HG03342 (cell line): Measurements from ENCODE around the gene MGRN1.

Experiments
- ATAC-seq: cut with Tn5 transposase; IDR thresholded peaks from one replicate; pipeline ENCODE4 v1.9.1; 2021; ENCODE audit warnings: mild to moderate bottlenecking, moderate library complexity; ENCODE audit not compliant: unreplicated experiment

MGRN1 gene

DNA sequence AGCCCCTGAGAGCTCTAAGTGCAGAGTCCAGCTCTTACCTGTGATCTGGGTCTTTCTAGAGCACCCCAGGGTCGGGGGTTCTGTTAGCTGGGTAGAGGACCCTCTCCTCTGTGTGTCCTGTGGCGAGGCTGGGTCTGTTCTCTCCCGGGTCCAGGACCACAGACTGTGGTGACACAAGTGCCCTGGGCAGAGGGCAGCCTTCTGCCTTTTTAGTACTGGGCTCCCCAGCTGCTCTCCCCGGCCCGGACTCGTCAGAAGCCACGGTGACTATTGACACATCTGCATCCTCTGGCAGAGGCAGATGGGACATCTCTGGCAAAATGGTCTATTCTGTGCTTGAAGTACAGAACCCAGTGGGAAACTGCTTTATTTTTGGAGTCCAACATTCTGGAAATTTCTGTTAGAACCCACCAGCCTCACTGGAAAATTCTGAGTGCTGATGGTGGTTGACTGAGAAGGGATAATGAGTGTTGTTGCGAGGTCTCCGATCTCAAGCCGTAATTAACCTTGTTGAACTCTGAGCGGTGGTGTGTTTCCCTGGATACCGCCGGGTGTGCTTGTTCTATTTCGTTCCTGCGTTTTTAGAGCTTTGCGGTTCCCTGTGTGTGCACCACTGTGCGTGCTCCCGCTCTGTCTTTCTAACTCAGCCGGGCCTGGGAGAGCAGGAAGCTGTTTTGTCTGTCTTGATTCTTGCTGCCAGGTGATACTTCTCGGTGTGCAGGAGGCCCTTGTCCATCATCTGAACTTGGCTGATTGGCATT lies 42.8 kb downstream of the MGRN1 start:
- no peak for ATAC-seq

GRCh38 chr16:4668313-4668960 lies 43.8 kb downstream of the MGRN1 start:
- ATAC-seq: no peak

GRCh38 chr16:4673387-4674046 lies 48.9 kb downstream of the MGRN1 start:
- no peak for ATAC-seq

GRCh38 chr16:4674926-4675530 lies 50.4 kb downstream of the MGRN1 start:
- ATAC-seq: no peak

GRCh38 chr16:4675864-4676786 lies 51.5 kb downstream of the MGRN1 start:
- ATAC-seq: no peak

GRCh38 chr16:4676831-4677230 lies 52.2 kb downstream of the MGRN1 start:
- ATAC-seq: no peak

- no peak for ATAC-seq
Measured at GRCh38 chr16:4677390-4677789, 52.8 kb downstream of the MGRN1 start.

DNA sequence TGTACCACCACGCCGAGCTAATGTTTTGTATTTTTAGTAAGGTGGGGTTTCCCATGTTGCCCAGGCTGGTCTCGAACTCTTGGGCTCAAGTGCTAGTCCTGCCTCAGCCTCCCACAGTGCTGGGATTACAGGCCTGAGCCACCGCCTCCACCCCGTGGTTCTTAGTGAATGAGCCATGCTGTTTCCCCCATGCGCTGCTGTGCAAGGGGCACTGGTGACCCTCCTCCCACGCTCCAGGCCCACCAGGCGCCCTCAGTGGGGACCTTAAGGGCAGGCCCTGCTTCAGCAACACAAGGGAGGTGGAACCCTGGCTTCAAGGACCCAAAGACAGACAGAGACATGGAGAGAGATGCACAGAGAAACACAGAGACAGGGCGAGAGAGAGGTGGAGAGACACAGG lies 53.4 kb downstream of the MGRN1 start:
- ATAC-seq: no peak

- no peak for ATAC-seq
Measured at GRCh38 chr16:4678596-4678995, 54.0 kb downstream of the MGRN1 start.

- no peak for ATAC-seq
Measured at GRCh38 chr16:4679156-4679849, 54.7 kb downstream of the MGRN1 start.

- no peak for ATAC-seq
Measured at GRCh38 chr16:4679850-4680636, 55.4 kb downstream of the MGRN1 start.

GRCh38 chr16:4680673-4681470 lies 56.2 kb downstream of the MGRN1 start:
- no peak for ATAC-seq

- ATAC-seq: no peak
Measured at GRCh38 chr16:4681471-4682083, 57.0 kb downstream of the MGRN1 start.

DNA sequence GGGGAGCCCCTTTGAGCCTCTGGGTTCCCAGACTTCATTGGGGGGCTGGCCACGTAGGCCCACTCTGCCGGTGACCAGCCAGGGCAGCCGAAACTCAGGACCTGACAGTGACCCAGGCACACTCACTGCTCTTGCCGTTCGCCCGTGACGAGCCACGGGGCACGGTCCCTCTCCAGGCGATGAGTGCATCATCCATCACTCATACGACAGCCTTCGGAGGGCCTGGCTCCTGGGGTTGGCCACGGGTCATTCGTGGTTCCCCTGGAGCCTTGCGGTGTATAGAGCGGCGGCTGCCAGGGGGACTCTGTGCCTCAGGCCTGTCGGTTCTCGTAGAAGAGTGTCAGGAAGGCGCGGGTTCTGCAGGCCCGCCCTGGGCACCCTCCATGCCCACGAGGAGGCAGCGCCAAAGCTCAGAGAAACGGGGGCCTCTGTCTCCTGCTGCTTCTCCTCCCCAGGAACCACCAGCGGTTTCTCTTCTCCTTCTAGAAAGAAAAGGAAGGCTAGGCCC lies 57.5 kb downstream of the MGRN1 start:
- no peak for ATAC-seq

GRCh38 chr16:4682616-4683254 lies 58.1 kb downstream of the MGRN1 start:
- no peak for ATAC-seq

DNA sequence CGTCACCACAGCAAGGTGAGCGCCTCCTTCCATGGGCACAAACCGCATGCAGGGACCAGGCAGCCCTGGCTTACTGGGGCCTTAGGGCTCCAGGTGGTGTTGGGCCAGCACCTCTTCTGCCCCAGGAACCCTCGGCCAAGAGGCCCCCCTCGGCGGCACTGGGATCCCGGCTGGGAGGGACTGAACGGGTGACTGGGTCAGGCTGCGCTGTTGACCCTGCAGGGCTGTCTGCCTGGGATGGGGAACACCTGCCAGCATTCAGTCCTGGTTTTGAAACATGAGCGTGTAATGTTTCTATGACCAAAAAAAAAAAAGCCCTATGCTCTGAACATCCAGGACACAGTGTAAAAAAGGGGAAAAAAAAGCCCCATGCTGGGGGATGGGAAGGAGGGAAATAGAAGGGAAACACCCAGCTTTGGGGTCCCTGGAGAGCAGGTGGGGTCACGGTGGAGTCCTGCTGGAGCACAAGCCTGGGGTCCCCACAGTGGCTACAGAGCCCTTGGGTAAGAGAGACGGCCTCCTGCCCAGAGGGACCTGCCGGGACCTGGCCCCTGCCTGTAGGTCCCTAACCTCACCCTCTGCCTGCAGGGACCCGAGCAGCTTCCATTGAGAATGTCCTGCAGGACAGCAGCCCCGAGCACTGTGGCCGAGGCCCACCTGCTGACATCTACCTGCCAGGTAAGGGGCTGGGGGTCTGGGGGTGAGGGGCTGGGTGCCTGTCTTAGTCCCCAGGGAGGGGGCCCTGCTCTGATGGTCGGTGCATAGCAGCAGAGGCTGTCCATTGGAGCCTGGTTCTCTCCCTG lies 58.8 kb downstream of the MGRN1 start:
- ATAC-seq: no peak
